ENCODE results near the gene MRPS7. TPM values are rescaled to one million over a fixed set of nuclear protein-coding genes. Genes with fewer than 3 reads are reported as not detected.

MRPS7 gene
- total RNA-seq, 1 donor from 2014 or later = 91.2 TPM

GRCh38 chr17:75313941-75314551 is 52.4 kb downstream of the MRPS7 start:
- DNase-seq (ENCODE audit: low read depth) = no peak
- H3K4me3 ChIP-seq (ENCODE audit: low read depth, low read length) = no peak overlapping the region
- no peak for TF ChIP-seq CTCF (conservative IDR thresholded peaks at IDR 0.05; ENCODE audit: low read depth, low read length)

GRCh38 chr17:75315541-75316243 is 54.0 kb downstream of the MRPS7 start:
- no peak for DNase-seq (ENCODE audit: low read depth)
- TF ChIP-seq CTCF (conservative IDR thresholded peaks at IDR 0.05; ENCODE audit: low read depth, low read length) = no peak
- H3K4me3 ChIP-seq (ENCODE audit: low read depth, low read length) = no peak overlapping the region

Other genes with a start within 250 kb of the MRPS7 start
- 52.2 and 113 TPM in 2 replicates for gene MRPL58, start 249.2 kb upstream of the MRPS7 start, total RNA-seq
- 232 and 360 TPM in 2 replicates for gene ATP5PD, start 214.9 kb upstream of the MRPS7 start, total RNA-seq
- 15.8 and 19.2 TPM in 2 replicates for gene KCTD2, start 214.7 kb upstream of the MRPS7 start, total RNA-seq
- 15.1 and 15.9 TPM in 2 replicates for gene SLC16A5, start 173.9 kb upstream of the MRPS7 start, total RNA-seq
- 8.5 and 12.3 TPM in 2 replicates for gene ARMC7, start 151.9 kb upstream of the MRPS7 start, total RNA-seq
- gene NT5C, start 130.1 kb upstream of the MRPS7 start, total RNA-seq = 139 and 140 TPM in 2 replicates
- 539 and 692 TPM in 2 replicates for gene JPT1, start 107.4 kb upstream of the MRPS7 start, total RNA-seq
- 130 and 166 TPM in 2 replicates for gene SUMO2, start 78.9 kb upstream of the MRPS7 start, total RNA-seq
- 43.2 and 57.4 TPM in 2 replicates for gene NUP85, start 56.2 kb upstream of the MRPS7 start, total RNA-seq
- gene GGA3, start 273 bp upstream of the MRPS7 start, total RNA-seq = 15.3 and 19.5 TPM in 2 replicates
- gene MIF4GD, start 9.4 kb downstream of the MRPS7 start, total RNA-seq = 19.1 and 26.5 TPM in 2 replicates
- 10.5 and 25.7 TPM in 2 replicates for gene SLC25A19, start 27.6 kb downstream of the MRPS7 start, total RNA-seq
- 77.5 and 82.8 TPM in 2 replicates for gene GRB2, start 143.8 kb downstream of the MRPS7 start, total RNA-seq
- gene TMEM94, start 194.8 kb downstream of the MRPS7 start, total RNA-seq = 22.1 and 65.3 TPM in 2 replicates